CD4-positive, alpha-beta T cell treated with Interleukin-6 at 100 ng/mL for 8 hours (primary cell): ENCODE results near the gene GALNS.
A peak's percentile ranks its signal among the peaks of the same experiment; 100 is the strongest.
"Not testable (repeated sequence)": the region's sequence is repeated elsewhere in the genome, so short reads cannot be mapped to it uniquely, and the experiment has no call there.

ENCODE experiments used
- DNase-seq: peaks from one replicate; pipeline ENCODE4 v3.0.0-alpha.2; 2020; ENCODE audit warnings: mixed read lengths, low spot score

GALNS gene, protein sequence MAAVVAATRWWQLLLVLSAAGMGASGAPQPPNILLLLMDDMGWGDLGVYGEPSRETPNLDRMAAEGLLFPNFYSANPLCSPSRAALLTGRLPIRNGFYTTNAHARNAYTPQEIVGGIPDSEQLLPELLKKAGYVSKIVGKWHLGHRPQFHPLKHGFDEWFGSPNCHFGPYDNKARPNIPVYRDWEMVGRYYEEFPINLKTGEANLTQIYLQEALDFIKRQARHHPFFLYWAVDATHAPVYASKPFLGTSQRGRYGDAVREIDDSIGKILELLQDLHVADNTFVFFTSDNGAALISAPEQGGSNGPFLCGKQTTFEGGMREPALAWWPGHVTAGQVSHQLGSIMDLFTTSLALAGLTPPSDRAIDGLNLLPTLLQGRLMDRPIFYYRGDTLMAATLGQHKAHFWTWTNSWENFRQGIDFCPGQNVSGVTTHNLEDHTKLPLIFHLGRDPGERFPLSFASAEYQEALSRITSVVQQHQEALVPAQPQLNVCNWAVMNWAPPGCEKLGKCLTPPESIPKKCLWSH

DNA sequence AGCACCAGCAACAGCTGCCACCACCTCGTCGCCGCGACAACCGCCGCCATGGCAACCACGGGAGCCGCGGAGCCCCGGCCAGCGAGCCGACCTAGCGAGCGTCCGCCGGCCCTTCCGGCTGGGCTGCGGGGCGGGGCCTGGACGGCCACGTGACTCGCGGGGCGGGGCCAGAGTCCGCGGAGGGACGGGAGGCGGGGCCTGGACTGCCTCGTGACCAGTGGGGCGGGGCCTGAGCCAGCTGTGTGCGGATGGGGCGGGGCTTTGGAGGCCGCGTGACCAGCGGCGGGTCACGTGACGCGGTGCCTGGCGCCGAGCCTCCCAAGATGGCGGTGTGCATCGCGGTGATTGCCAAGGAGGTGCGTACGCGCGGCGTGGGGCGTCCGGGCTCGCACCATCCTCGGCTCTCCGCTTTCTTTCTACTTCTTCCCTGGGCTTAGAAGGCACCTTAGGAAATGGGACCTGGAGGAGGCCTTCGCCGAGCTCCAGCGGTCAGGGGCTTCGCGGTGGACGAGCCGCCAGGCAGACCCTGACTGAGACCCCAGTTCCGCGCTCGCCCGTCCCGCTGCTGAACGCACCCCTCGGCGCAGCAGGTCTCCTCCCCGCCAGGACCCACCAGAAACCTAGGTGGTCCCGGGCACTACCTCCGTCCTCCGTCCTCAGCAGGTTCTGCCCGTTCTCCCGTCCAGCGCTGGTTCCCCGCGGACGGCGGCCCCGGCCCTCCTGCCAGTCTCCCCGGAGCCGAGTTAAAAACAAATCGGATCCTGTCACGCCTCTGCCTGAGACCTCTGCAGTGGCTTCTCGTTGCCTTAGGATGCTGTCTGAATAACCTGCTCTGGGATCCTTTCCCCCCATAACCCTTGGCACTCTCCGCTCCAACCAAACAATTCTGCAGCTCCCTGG lies at the start of gene GALNS, which contains the start of gene TRAPPC2L:
TSS of gene GALNS (minus strand) at position 120 of the 900 bp plus-strand sequence. CDS start at position 50, 70 bp downstream.
TSS of gene TRAPPC2L (plus strand) at position 300 of the 900 bp plus-strand sequence. CDS start at position 324, 24 bp downstream.
- peak; percentile 98 for DNase-seq

DNA sequence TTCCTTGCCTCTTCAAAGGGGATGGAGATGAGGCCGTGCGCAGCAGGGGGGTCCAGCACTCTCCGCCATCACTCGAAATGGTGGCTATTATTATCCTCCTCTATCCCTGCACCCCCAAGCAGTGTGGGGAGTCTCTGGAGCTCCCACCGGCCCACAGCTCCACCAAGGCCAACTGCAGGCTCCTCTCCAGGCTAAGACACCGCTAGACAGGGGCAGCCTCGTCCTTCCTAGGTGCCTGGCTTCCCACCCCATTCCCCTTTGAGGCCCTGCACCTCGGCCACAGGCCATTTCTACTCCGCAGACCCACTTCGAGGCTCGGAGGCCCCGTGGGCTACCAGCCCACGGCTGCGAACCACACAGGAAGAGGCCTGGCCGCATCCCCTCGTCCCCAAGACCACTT lies 49.3 kb upstream of the GALNS start:
- DNase-seq, result no peak

DNA sequence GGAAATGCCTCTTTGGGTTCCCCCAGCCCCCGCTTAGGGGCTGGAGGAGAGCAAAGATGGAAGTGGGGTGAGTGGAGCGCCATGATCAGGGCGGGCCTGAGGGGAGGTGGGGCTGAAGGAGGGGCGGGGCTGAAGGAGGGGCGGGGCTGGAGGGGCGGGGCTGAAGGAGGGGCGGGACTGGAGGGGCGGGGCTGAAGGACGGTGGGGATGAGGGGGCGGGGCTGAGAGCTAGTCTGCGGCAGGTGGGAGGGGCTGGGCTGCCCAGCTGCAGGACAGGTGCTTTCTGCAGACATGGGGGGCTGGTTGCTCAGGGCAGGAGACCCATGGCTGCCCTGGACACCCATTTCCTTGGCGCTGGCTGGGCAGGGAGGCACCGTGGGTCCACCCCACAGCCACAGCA lies 48.8 kb upstream of the GALNS start:
- DNase-seq, result no peak

DNA sequence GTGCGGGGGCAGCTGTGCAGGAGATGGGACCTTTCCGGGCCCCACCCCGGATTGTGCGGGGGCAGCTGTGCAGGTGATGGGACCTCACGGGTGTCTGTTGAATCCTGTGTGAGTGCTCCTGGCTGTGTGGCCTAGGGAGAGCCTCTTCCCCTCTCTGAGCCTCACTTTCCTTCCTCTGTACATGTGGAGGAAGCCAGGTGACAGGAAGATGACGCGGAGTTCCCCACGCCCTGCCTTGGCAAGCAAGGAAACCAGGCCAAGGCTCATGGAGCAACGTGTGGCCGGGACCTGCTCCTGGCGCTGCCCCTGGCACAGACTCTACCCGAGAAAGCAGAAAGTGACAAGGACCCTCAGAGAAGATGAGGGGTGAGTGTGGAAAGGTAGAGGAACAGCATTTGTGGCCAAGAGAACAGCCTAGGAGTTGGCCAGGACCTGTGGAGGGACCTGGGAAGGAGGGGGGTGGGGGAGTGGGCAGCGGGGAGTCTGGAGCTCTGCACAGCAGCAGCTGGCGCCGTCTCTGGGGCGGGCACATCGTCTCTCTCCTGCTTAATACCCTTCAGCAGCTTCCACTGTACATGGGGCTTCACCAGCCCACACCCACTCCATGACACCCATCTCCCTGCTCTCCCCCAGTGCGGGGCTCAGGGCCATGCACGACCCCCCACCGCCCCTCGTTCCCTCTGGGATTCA lies 48.1 kb upstream of the GALNS start:
- no peak for DNase-seq

DNA sequence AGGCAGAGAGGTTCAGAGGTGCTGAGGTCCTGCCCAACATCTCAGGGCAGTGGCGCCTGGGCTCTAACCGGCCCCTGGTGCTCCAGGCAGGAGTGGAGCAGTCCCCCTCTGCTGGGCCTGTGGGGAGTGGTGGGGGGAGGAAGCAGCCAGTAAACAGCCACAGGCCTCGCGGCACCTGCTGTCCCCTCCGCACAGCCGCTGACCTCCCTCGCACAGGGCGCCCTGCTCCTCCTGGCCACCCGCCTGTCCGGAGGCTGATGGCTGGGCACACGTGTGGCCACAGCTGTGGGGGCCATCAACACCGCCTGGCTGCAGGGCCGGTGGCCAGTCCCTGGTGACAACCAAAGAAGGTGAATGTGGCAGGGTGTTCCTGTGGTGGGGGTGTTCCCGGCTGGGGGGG lies 46.5 kb upstream of the GALNS start:
- no peak for DNase-seq

DNA sequence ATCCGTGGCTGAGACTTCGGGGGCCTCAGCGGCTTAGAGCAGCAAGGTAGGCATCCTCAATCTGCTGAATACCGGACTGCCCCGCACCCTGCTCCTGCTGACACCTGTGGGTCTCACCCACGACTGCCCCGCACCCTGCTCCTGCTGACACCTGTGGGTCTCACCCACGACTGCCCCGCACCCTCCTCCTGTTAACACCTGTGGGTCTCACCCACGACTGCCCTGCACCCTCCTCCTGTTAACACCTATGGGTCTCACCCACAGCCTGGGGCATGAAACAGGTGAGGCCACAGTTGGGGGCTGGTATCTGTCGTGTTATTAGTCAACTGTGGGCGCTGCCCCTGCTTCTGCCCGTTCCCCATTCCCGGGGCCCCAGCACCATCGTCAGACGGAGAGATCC lies 46.0 kb upstream of the GALNS start:
- no peak for DNase-seq

DNA sequence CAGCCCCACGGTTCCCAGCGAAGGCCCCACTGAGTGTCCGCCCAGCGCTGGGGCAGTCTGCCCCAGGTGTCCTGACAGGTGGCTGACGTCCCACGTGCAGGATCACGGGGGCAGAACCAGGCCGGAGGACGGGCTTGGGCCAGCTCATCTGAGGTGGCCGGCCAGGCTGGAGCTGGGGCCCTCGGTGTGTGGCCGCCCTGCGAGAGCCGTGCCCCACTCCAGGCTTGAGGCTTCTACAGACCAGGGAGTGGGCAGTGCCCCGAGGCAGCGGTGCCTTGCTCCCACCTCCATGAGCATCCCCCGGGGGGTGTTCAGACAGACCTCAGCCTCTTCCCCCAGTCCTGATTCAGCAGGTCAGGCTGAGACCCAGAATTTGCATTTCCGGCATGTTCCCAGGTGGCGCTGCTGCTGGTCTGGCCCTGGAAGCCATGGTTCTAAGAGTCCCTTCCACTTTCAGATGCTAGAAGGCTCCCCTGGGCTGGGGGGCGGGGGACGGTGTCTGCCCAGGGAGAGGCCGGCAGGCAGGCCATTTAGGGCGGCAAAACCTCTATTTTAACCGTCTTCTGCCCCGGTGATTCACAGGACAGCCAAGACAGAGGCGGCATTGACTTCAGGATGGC lies 45.1 kb upstream of the GALNS start:
- no peak for DNase-seq

DNA sequence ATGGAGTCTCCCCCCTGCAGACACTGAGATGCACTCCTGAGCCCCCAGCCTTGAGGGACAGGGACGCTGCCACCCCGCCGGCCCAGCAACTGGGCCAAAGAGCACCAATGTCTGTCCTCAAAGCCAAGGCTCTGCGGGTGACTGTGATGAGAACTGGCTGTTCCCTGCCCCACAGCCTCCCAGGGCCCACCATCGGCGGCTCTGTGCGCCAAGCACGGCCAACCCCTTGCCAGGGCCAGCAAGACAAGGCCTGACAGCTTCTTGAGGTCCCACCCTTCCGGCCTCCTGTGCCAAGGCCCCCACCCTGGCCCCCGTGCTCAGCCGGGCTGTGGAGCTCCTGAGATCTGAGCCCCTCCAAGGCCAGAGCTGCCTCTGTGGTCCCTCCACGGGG lies 43.9 kb upstream of the GALNS start:
- DNase-seq, result no peak

DNA sequence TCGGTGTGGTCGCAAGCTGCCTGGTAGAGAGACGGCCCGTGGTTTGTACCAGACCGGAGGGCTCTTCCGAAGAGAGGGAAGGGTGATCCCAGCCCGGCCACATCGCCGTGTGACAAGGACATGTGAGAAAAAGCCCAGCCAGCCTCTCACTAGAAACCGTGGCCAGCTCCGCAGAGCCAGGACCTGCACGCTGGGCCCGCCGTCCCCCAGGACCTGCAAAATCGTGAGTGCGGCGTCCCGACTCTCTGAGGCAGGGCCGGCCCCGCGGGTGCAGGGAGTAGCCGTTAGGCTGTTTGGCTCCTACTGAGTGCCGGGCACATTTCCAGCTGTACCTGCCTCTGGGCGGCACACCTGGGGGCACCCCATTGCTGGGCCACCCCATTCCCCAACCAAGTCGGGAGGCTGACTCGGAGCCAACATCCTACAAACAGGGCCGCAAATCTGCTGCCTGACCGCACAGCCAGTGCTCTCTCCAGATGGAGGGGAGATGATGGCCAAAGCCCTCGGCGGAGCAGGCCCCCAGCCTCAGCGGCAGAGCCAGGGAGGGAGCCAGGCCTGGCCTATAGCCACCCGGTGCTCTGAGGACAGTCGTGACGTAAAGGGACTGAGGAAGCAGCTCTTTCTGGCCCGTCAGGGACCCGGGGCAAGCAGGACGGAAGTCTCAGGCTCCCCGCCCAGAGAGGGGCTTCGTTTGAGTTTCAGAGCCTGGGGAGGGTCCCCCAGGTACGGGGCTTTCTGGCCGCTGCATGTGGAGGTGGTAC lies 43.3 kb upstream of the GALNS start:
- no peak for DNase-seq

DNA sequence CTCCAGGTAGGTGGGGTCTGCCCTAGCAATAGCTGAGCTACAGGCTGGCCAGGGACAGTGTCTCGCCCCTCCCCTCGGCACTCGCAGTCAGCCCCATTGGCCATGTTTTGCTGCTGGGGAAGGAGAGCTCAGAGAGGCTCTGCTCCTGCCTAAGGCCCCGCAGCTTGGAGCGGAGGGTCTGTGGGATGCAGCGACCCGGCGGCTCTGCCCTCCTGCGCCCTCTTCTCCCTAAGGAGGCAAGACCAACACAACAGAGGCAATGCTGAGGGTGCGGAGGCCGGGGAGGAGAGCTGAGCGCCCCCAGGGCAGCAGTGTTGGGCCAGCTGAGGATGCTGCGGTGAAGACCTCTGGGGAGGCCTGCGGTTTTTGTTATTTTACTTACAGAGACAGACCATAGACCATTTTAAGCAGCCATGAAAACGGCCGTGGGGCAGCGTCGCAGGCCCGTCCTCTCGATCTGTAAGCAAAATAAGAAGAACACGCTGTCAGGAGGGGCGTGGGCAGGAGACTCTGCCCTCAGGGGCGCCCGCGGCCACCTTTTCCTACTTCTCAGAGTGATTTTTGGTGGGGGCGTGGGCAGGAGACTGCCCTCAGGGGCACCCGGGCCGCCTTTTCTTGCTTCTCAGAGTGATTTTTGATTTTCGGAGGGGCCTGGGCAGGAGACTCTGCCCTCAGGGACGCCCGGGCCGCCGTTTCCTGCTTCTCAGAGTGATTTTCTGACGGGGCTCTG lies 41.1 kb upstream of the GALNS start:
- no peak for DNase-seq

DNA sequence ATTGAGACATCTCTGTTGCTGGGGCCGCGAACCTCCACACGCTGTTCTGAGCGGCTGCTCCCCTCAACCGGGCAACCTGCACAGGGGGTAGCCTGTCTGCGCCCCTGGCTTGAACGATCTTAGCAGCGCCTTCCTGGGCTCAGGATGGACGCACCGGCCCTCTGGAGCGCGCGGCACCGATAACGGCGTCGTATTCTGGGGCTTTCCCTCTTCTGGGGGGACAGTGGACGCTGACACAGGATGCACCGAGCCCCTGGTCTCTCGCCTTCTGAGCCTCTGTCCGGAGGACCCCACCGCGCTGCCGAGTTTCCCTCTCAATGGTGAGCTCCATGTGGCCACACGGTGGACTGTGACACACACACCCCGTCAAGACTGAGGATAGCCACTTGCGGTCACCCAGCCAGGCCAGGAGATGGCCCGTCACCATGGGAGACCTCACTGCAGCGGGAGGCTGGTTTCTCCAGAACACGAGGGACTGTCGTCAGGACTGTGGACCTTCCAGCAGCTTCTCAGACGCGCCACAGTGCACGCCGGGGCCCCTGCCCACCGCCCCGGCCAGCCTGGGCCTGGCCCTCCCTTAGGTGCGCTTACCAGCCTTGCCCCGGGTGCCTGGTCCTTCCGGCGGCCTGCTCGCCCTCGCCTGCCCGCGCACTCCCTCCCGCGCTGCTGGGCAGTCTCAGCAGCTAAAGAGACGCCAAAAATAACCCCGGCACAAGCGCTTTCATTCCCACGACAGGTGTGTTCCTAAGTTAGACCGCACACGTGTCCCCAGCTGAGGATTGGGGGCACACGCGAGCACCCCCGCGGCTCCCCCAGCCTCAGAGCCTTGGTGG lies 39.7 kb upstream of the GALNS start:
- DNase-seq, result no peak

DNA sequence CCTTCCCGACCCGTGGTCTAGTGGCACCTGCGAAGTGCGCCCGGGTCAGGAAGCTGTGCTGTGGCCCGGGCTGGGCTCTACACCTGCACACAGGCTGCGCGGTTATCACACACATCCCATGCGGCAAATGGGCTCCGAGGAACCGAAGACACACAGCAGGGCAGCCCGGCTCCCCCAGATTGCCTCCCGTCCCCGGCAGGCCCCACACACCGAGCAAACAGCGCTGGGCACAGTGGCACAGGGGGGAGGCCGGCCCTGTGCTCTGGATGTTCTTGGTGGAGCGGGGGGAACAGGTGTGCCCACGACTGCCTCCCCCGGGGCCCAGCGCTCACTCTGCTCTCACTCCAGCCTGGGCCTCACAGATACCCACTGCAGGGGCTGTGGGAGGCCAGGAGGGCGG lies 38.6 kb upstream of the GALNS start:
- DNase-seq, result no peak

DNA sequence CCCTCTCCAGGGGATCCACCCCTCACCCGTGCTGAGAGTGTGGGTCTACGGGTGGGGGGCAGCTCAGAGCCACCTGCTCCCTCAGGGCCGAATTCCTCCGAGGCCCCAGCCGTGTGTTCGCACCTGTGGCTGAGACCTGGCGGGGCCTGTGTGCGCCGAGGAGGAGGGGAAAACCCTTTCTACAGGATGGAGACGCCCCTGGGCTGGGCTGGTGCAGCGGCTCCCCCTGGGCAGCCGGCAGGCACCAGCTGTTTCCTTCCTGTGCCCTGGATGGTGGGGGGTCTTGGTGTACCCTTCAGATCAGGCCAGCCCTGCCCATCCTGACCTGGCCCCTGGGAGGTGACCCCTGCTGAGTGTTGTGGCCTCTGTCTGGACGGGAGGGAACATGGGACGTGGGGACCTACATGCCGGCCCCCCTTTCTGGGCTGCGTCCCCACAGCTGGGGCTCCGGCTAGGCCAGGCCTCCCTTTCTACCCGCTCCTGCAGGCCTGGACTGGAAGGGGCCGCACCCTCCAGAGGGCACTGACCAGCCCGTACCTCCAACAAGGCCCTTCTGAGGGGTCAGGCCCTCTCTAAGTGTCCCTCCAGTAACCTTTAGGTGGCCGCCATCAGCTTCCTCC lies 38.0 kb upstream of the GALNS start:
- DNase-seq, result no peak

DNA sequence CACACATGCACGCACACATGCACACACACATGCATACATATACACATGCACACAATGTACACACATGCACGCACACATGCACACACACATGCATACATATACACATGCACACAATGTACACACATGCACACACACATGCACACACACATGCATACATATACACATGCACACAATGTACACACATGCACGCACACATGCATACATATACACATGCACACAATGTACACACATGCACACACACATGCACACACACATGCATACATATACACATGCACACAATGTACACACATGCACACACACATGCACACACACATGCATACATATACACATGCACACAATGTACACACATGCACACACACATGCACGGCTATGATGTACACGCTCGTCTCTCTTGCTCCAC lies 37.5 kb upstream of the GALNS start:
- DNase-seq, result not testable (repeated sequence)

DNA sequence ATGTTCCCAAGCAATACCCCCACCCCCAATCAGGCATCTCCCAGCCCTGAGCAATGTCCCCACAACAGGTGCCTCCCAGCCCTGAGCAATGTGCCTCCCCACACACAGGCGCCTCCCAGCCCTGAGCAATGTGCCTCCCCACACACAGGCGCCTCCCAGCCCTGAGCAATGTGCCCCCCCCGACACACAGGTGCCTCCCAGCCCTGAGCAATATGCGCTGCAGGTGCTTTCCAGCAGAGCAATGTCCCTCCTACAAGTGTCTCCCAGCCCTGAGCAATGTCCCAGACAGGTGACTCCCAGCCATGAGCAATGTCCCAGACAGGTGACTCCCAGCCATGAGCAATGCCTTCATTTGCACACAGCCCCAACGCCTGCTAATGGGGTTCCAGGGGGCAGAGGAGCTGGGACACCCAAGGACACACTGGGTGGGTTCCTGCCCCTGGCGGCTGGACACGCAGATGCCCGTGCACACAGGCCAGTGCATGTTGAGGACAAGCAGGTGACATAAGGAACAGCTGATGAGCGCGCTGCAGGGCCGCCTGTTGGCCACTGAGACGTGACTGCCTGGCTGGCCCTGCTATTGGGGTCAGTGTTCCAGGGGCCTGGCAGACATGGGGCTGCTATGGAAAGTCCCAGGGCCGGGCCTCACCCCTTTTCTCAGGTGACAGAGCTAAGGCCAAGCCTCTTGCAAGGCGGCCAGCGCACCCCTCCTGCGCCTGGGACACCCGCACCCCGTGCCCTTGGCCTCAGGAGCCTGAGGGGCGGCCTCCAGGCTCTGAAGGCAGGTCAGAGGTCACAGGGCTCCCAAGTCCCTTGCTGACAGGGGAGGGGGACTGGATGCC lies 36.6 kb upstream of the GALNS start:
- no peak for DNase-seq

DNA sequence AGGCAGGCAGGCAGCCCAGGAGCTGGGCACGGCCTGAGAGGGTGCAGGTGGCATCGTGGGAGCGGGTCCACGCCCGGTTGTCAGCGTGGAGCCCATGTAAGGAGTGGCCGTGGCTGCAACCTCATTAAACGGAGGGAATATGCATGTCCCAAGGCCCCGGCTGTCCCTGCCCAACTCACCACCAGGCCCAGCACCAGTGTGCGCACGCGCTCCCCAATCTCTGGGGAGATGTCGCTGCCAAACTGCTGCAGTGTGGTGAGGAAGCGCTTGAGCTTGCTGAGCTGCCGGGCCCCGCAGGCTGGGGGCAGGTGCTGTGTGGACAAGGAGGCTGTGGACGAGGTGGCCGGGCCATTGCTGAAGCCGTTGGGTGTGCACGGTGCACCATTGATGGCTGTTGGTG lies 35.3 kb upstream of the GALNS start:
- DNase-seq, result no peak

DNA sequence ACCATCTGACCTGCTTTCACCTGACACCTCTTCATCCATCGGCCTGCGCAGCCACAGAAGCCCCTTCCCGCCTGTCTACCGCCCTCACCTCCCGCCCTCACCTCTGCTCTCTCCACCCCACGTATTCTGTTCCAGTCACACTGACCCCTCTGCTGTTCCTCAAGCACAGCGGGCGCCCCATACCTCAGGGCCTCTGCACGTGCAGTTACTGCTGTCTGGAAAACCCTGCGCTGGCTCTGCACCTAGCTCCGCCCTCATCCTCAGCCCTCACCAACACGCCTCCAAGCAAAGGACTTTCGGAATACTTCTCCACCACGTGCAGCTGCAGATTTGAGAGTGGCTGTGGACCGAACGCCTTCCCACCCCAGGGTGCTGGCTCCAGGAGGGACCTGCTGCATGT lies 34.3 kb upstream of the GALNS start:
- no peak for DNase-seq
